Fibroblast of peridontal ligament (primary cell): Measurements from ENCODE around the gene PPP1R1B.

ENCODE experiments used
- DNase-seq: peaks from one replicate; pipeline ENCODE4 v3.0.0-alpha.2; 2010; ENCODE audit errors: extremely low read depth

The PPP1R1B gene

GRCh38 chr17:39632153-39632941 is 5.6 kb downstream of the PPP1R1B start:
- no peak for DNase-seq

- no peak for DNase-seq
These were observed 6.9 kb downstream of the PPP1R1B start for GRCh38 chr17:39633570-39634183.

- peak; percentile 60 for DNase-seq
These were observed 7.7 kb downstream of the PPP1R1B start for GRCh38 chr17:39634384-39634871.

- no peak for DNase-seq
These were observed 8.9 kb downstream of the PPP1R1B start for GRCh38 chr17:39635614-39636176.

GRCh38 chr17:39636587-39636926 is 9.8 kb downstream of the PPP1R1B start:
- DNase-seq = no peak

- peak; percentile 81 for DNase-seq
These were observed 10.4 kb downstream of the PPP1R1B start, which contains the start of gene STARD3 for GRCh38 chr17:39636927-39637736. TSS of gene STARD3 (plus strand) at chr17:39637144. CDS start at chr17:39653532, 16,388 bp downstream.

GRCh38 chr17:39638317-39638716 is 11.6 kb downstream of the PPP1R1B start:
- DNase-seq = no peak

GRCh38 chr17:39639043-39639442 is 12.3 kb downstream of the PPP1R1B start:
- DNase-seq = no peak

- DNase-seq = no peak
These were observed 13.1 kb downstream of the PPP1R1B start for GRCh38 chr17:39639566-39640458.

GRCh38 chr17:39640591-39641031 is 13.9 kb downstream of the PPP1R1B start:
- no peak for DNase-seq

- no peak for DNase-seq
These were observed 14.3 kb downstream of the PPP1R1B start for GRCh38 chr17:39641097-39641496.

- no peak for DNase-seq
These were observed 15.1 kb downstream of the PPP1R1B start for GRCh38 chr17:39641883-39642282.

GRCh38 chr17:39642291-39643074 is 15.7 kb downstream of the PPP1R1B start:
- no peak for DNase-seq

GRCh38 chr17:39643271-39643670 is 16.5 kb downstream of the PPP1R1B start:
- DNase-seq = no peak

- no peak for DNase-seq
These were observed 20.5 kb downstream of the PPP1R1B start for GRCh38 chr17:39647256-39647655.

- DNase-seq = peak; percentile 82
These were observed 22.0 kb downstream of the PPP1R1B start for GRCh38 chr17:39648616-39649366.

- DNase-seq = no peak
These were observed 23.4 kb downstream of the PPP1R1B start for GRCh38 chr17:39650121-39650579.

GRCh38 chr17:39651923-39652586 is 25.3 kb downstream of the PPP1R1B start:
- no peak for DNase-seq
